NCI-H510A treated with DMSO at 0.1 percent for 48 hours (cell line): ENCODE data around the gene DEXI.

Experiments
- DNase-seq: peaks from one replicate; lab custom pipeline; 2025; lab: John Stamatoyannopoulos, UW

Gene DEXI

DNA sequence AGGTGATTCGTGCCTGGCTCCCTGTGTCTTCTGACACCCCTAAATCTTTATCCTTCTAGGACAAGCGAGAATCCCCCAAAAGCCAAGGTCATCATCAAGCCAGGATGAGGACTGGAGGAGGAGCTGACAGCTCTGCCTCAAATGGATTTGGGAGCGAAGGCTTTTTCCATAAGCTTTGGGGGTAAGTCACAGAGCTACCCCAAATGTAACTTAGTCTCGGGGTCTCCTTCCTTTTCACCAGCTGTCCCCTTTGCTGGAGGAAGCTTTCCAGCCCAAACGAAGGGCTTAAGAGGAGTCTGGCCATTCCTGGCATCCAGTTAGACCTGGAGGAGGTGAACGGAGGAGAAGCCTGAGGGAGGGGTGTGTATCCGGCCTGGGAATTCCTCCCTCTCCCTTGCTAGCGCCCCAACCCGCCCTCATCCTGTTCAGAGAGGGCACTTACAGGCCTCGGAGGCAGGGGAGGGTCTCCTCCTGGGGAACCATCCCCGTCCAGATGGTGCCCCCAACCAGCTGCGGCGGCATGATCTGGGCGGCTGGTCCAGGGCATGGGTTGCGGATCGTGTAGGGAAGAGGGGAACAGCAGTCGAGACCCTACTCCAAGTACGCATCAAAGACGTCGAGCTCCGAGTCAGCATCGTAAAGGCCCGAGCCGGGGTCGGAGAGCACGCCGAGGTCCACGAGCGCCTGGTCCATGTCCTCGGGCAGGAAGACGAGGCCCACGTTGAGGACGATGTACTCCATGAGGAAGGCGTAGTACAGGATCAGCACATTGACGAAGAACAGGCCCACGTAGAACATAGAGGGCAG is 938 bp downstream of the DEXI start:
- no peak for DNase-seq

GRCh38 chr16:10940501-10941079 is 1.7 kb downstream of the DEXI start:
- DNase-seq = no peak

DNA sequence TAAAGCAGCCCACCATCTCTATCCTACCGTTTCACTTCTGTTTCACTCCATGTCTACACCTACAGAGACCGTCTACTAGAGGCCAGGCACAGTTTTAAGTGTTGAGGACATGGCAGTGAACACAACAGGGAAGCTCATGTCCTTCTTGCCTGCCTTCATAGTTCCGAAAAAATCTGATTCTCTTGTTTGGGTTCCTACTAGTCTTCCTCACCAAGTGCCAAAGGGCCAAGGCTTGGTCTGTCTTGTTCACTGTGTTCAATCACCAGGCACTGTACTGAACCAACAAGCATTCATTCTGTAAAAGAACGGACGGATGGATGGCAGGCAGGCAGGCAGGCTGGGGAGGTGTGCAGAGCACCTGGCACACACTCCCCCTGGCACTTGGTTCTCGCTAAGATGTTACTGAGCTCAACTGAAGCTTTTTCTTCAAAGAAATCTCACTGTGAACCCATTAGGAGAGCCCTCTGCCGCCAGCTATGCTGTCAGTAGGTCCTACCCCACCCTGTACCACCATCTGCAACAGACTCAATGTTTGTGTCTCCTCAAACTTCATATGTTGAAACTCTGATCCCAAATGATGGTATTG is 2.5 kb downstream of the DEXI start:
- DNase-seq = no peak

- no peak for DNase-seq
Observed at GRCh38 chr16:10938796-10939648, 3.2 kb downstream of the DEXI start.

- DNase-seq = no peak
Observed at GRCh38 chr16:10938321-10938720, 3.9 kb downstream of the DEXI start.

GRCh38 chr16:10937068-10937859 is 5.0 kb downstream of the DEXI start:
- DNase-seq = no peak

- no peak for DNase-seq
Observed at GRCh38 chr16:10936272-10936984, 5.8 kb downstream of the DEXI start.

DNA sequence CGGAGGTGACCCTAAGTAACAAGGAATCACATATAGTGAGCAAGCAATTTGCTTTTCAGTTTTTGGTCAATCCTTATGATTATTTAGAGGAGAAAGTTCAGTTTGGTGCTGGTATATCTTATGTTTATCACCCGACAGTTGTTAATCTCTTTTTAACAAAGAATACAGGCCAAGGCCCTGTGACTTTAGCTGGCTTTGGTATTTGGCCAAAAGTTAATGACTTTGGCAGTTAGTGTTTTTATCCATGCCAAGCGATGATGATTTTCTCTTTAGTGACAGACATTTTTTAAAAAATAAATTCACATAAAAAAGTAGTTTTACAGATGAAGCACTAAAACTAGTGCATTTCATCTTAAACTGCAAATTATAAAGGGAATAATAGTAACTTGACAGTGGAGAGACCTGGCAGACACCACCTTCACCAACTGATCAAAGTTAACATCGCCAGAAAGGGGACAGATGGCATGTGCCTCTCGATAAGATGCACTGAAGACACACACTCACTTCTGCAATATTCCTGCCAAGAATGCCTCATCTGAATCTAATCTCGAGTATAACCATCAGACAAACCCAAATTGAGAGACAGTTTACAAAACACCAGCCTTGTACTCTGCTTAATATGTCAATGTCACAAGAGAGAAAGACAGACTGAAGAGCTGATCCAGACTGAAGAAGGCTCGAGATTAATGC is 6.9 kb downstream of the DEXI start:
- no peak for DNase-seq

DNA sequence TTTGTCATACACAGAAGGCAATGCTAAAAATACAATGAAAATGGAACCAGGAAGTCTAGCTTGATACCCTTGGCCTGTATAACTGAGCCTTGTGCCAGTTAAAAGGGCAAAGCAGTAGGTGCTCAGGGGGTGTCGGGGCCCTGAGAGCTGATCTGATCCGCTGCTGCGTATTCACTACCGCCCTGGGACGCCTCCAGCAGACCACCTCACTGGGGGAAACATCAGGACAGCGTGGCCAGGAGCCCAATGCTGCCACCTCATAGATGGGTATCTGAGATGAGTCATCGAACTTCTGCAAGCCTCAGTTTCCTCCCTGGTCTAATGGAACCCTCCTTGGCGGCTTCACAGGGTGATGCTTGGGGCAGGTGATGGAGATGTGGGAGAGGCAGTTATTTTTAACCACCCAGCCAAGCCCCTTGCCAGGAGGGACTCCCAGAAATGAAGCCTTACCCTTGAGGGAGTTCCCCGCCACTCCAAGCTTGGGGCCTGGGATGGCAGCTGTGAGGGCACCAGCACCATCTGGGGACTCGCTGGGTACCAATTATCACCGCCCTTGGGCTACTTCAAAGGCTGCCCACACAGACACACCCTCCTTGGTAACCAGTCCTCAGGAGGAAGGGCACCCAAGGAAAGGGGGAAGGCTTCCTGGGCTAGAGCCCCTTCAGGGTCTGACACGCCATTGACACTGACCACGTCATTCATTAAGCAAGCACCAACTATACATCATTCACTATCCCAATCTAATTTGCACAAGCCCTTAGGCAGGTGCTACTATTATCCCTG is 7.8 kb downstream of the DEXI start:
- no peak for DNase-seq

DNA sequence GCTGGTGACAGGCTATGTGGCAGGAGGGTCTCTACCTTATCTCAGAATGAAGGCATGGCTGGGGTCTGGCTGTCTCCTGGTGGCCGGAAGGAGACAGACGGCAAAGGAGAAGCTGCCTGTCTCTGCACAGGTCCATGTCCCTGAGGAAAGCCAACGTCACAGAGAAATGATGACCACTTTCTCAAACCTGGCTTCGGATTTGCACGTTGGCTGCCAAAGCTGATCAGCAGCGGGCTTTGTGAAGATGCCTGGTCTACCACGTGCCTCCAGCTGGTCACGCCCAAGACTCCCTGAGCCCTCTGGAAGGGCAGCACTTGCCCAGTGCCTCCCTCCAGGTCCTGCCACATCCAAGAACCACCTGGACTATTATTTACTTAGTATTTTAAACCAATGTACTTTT is 8.4 kb downstream of the DEXI start:
- no peak for DNase-seq

- no peak for DNase-seq
Observed at GRCh38 chr16:10932959-10933710, 9.1 kb downstream of the DEXI start.

GRCh38 chr16:10931977-10932632 is 10.2 kb downstream of the DEXI start:
- no peak for DNase-seq

DNA sequence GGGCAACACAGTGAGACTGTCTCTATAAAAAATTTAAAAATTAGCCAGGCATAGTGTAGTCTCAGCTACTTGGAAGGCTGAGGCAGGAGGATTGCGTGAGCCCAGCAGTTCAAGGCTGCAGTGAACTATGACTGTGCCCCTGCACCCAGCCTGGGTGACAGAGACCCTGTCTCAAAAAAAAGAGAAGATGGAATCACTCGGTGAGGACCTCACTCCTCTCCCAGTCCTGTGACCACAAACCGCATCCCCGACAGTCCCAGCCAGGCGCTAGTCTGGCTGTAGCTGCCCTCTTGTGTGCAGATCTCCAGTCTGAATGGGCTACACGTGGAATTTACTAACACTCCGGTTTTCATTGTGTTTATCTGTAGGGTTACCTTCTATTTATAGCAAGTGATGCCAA is 11.1 kb downstream of the DEXI start:
- DNase-seq = no peak

- DNase-seq = no peak
Observed at GRCh38 chr16:10930755-10931093, 11.5 kb downstream of the DEXI start.

- peak; percentile 33 for DNase-seq
Observed at GRCh38 chr16:10929853-10930754, 12.2 kb downstream of the DEXI start.

GRCh38 chr16:10929097-10929496 is 13.2 kb downstream of the DEXI start:
- DNase-seq = peak; percentile 72

DNA sequence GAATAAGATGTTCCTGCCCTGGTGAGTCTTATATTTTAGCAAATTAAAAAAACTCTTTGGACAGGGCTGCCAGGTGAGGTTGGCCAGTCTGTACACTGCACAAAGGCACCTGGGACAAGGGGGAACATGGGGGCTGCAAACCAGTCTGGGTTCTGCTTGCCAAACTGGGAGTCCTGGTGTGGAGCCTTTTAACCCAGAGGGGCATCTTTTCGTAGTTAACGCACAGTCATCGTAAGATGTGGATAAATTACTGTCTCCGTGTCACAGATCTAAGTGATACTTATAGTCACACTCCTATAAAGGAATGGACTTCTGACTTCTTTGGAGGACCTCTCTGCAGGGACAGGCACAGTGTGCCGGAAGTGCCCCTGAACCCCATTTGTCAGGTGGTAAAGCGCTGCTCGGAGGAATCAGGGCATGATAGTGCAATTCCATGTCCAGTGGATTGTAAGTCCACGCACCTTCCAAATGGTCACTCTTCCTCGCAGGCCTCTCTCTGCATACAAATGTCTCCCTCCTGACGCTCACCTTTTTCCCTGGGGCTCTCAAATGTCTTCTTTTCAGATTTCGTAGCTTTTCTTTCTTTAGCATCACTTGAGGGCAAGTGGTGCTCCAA is 14.7 kb downstream of the DEXI start:
- DNase-seq = no peak
